SK-N-MC (cell line): ENCODE data around the gene NDUFAF7.
"Not testable (repeated sequence)": the region's sequence is repeated elsewhere in the genome, so short reads cannot be mapped to it uniquely, and the experiment has no call there.

Experiments
- DNase-seq: peaks from one replicate; pipeline ENCODE4 v3.0.0-alpha.2; 2011; ENCODE audit warnings: low read depth, low spot score
- H3K27ac ChIP-seq: fragments of 200-600 bp; sonication (generic); 2 replicates; pipeline ENCODE4 v1.5.1; 2016; ENCODE audit warnings: mixed run types
- H3K36me3 ChIP-seq: fragments of 200-600 bp; sonication (generic); 2 replicates; pipeline ENCODE4 v1.6.1; 2017; ENCODE audit warnings: antibody characterized with exemption, low read length, mixed read lengths; ENCODE audit not compliant: insufficient read depth
- H3K4me3 ChIP-seq: fragments of 200-600 bp; sonication (generic); 2 replicates; pipeline ENCODE4 v1.5.1; 2016
- H3K9ac ChIP-seq: fragments of 200-600 bp; sonication (generic); 2 replicates; pipeline ENCODE4 v1.8.0; 2017; ENCODE audit warnings: mixed run types, mixed read lengths; ENCODE audit not compliant: insufficient read length
- H3K9me3 ChIP-seq: fragments of 200-600 bp; sonication (generic); 2 replicates; pipeline ENCODE4 v1.6.1; 2017; ENCODE audit warnings: low read depth, mild to moderate bottlenecking, antibody characterized with exemption, low read length, moderate library complexity, mixed read lengths
- EZH2 ChIP-seq: fragments of 200-600 bp; sonication (generic); IDR thresholded peaks from one replicate; pipeline ENCODE4 v1.6.1; 2017; ENCODE audit warnings: antibody characterized with exemption
- FOXP2 ChIP-seq: optimal IDR thresholded peaks from 2 replicates; pipeline ENCODE3; 2011; ENCODE audit warnings: mild to moderate bottlenecking, moderate library complexity; ENCODE audit not compliant: insufficient read depth; ENCODE audit errors: extremely low read length, control extremely low read depth
- POLR2AphosphoS5 ChIP-seq: IDR thresholded peaks from 2 replicates; pipeline ENCODE4 v1.6.1; 2012; ENCODE audit warnings: mild to moderate bottlenecking, low read depth, low read length, borderline replicate concordance

The NDUFAF7 gene

DNA sequence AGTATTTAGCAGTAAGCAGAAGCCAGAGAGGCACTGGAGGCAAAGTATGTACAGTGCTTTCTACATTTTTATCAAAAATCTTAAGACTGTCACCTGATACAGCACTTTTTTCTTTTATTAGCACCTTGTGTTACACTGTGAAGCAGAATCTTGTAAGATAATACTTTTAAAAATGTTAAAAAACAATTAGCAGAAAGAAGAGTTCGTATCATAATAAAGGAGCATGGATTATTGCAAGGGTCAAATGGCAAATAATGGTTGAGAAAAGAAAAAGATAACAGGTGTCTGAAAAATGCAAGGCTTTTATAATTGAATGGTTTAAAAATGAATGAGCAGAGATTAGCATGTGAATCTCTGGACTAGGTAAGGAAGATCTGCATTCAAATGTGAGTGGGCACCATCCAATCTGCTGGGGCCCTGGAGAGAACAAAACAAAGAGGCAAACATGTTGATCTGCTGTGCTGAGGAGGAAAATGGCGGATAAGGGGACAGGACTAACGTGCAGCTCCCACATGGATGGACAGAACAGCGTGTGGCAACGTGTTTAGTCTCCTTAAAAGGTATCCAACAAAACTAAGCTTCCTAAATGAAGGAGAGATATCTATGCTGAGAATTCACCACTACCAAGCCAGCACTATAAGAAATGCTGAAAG lies 25.6 kb upstream of the NDUFAF7 start:
- no peak for DNase-seq
- no peak for TF ChIP-seq FOXP2
- no peak for TF ChIP-seq POLR2AphosphoS5
- TF ChIP-seq EZH2 = no peak
- H3K9ac ChIP-seq = no peak overlapping the region
- H3K4me3 ChIP-seq = no peak overlapping the region
- H3K36me3 ChIP-seq = peaks cover 99% of the 10 kb centered on the region
- H3K9me3 ChIP-seq = peaks cover 58% of the 10 kb centered on the region
- no peak overlapping the region for H3K27ac ChIP-seq

DNA sequence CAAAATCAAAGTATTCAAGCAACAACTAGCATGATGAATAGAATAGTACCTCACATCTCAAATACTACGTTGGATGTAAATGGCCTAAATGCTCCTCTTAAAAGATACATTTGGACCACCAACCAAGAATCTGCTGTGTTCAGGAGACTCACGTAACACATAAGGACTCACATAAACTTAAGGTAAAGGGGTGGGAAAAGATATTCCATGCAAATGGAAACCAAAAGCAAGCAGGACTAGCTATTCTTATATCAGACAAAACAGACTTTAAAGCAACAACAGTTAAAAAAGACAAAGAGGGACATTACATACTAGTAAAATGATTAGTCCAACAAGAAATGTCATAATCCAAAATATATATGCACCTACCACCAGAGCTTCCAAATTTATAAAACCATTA lies 24.7 kb upstream of the NDUFAF7 start:
- Histone ChIP-seq H3K36me3 (peaks cover 99% of the 10 kb centered on the region), H3K9me3 (peaks cover 58% of the 10 kb centered on the region)
- DNase-seq, H3K27ac ChIP-seq, H3K9ac ChIP-seq, H3K4me3 ChIP-seq: not testable (repeated sequence)

DNA sequence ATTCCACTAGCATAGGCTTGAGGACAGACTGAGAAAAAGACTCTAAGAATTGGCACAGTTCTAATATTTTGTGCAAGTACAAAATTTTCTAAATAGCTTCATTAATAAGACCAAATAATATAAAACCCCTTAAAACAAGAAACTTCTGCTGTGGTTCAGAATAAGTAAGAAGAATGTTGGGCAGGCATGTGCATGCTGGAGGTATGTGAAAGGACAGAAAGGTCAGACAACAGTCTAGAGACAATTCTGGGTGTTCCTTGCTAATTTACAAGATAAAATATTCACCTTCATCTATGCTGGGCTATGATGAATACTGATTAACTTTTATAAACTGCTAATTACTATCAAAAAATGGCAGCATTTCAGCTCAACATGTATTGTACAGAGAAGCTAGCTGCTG lies 20.2 kb upstream of the NDUFAF7 start:
- no peak for TF ChIP-seq POLR2AphosphoS5
- Histone ChIP-seq H3K9ac (no peak overlapping the region), H3K36me3 (peaks cover 100% of the 10 kb centered on the region), H3K4me3 (no peak overlapping the region), H3K27ac (no peak overlapping the region), H3K9me3 (peaks cover 31% of the 10 kb centered on the region)
- DNase-seq = no peak

DNA sequence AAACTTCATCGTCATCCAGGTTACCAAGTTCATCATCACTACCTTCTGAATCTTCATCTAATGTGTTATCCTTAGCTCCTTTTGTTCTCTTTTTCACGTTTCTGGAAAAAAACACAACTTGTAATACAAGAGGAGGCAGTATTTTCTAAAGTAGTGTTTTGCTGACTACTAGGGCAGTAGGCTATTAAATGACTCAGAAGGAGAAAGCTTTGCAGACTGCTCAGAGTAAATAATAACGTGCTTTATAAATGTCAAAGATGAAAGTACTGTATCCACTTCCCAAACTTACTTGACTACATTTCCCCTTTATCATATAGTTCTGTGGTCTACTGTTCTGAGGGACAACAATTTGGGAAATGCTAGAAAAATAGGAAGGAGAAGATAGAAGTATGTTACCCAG lies 19.5 kb upstream of the NDUFAF7 start:
- Histone ChIP-seq H3K9ac (no peak overlapping the region), H3K9me3 (peaks cover 24% of the 10 kb centered on the region), H3K36me3 (peaks cover 100% of the 10 kb centered on the region), H3K27ac (no peak overlapping the region), H3K4me3 (no peak overlapping the region)
- TF ChIP-seq POLR2AphosphoS5 = no peak
- TF ChIP-seq EZH2 = no peak
- no peak for DNase-seq

DNA sequence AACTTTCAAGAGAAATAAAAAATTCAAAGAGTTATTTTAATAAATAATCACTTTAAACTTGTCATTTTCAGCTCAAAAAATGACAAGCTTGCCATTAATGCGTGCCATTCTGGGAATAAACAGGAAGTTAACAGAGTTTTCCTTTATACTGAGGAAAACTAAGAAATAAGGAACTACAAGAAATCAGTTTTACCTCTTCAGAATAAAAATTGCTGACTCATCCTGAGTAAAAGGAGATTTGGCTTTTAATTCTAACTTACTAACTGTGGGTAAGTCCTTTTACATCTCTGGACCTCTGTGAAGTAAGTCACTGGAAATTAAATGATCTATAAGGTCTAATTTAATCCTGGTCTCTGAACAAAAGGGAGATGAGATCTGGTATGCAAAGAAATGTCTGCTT lies 16.2 kb upstream of the NDUFAF7 start:
- Histone ChIP-seq H3K36me3 (peaks cover 92% of the 10 kb centered on the region), H3K27ac (peak overlapping the region; percentile 79)

DNA sequence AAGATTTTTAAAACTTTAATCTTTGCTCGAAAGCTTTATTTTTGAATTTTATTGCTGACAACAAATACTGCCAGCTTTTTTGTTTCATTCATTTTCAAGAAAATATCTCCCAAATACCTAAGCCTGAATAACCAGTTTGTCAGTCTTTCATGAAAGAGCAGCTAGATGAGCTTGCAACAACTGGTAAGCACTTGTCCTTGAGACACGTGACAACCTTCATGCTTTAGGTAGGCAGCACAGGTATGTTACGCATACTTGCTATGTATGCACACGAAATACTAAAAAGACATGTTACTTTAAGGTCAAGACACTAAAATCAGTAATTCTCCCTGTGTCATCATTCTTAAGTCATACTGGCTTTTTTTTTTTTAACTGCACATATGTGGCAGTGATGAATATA lies 12.4 kb upstream of the NDUFAF7 start:
- peaks cover 91% of the 10 kb centered on the region for H3K36me3 ChIP-seq
- DNase-seq = no peak
- no peak overlapping the region for H3K27ac ChIP-seq
- no peak overlapping the region for H3K4me3 ChIP-seq
- H3K9ac ChIP-seq = no peak overlapping the region
- TF ChIP-seq POLR2AphosphoS5 (no peak), FOXP2 (no peak), EZH2 (no peak)
- H3K9me3 ChIP-seq = no peaks in the 10 kb centered on the region

More for the DNA sequence above, 16.2 kb upstream of the NDUFAF7 start:
- Histone ChIP-seq H3K4me3 (no peak overlapping the region), H3K9me3 (peaks cover 3% of the 10 kb centered on the region), H3K9ac (peak overlapping the region; percentile 43)
- no peak for DNase-seq
- TF ChIP-seq EZH2 = no peak
- no peak for TF ChIP-seq FOXP2
- TF ChIP-seq POLR2AphosphoS5 = no peak

DNA sequence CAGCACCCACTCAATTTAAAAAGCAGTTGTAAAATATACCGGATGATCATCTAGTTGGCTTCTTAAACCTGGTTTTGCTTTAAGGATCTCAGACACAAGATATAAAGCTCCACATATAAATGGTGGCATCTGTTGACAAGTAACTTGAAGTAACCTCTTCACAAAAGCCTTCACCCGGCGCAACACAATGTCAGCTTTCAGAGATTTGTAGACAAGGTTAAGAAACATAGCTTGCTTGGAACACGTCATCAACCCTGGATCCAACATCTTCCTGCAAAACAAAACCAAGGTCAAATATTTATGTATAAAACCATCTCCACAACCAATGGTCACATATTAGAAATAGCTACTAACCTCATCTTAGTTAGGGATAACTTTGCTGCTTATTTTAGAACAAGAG lies 8.3 kb upstream of the NDUFAF7 start:
- Histone ChIP-seq H3K9me3 (no peaks in the 10 kb centered on the region), H3K27ac (no peak overlapping the region), H3K4me3 (no peak overlapping the region), H3K9ac (no peak overlapping the region), H3K36me3 (peaks cover 89% of the 10 kb centered on the region)
- no peak for DNase-seq
- TF ChIP-seq EZH2 (no peak), POLR2AphosphoS5 (no peak), FOXP2 (no peak)

DNA sequence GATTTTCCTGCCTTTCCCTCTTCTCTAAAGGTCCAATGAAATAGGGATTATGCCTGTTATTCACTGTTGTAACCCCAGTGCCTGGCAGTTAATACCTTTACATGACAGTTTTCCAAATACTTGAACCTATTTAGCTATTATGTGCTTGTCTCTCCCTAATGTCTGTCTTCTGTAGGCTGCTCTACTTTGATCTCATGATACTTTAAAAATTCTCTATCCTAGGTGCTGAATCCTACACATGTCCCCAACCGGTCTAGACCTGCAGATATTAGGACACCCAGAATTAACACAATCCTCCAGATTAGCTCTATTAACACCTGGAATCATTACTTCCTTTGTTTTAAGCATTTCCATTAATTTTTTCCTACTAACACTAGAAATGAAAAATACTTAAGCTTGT lies 7.4 kb upstream of the NDUFAF7 start:
- Histone ChIP-seq H3K4me3 (no peak overlapping the region), H3K36me3 (peaks cover 89% of the 10 kb centered on the region), H3K27ac (no peak overlapping the region), H3K9ac (no peak overlapping the region), H3K9me3 (no peaks in the 10 kb centered on the region)
- TF ChIP-seq EZH2 = no peak
- TF ChIP-seq POLR2AphosphoS5 = no peak
- TF ChIP-seq FOXP2 = no peak
- no peak for DNase-seq

DNA sequence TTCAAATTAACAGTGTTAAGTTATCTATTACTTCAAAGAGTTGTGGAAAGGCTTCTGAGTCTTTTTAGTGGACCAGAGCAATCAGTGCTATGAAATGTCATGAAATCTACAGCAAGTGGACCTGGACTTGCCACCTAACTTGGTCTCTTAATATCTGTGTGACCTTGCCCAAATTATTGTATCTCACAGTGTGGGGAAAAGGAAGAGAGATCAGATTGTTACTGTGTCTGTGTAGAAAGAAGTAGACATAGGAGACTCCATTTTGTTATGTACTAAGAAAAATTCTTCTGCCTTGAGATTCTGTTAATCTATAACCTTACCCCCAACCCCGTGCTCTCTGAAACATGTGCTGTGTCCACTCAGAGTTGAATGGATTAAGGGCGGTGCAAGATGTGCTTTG lies 6.3 kb upstream of the NDUFAF7 start:
- not testable (repeated sequence) for H3K27ac ChIP-seq, H3K9ac ChIP-seq, H3K4me3 ChIP-seq, DNase-seq, H3K9me3 ChIP-seq
- peaks cover 84% of the 10 kb centered on the region for H3K36me3 ChIP-seq
